HG02885 (cell line): Measurements from ENCODE around the gene ASPA.

ENCODE experiments used
- ATAC-seq: cut with Tn5 transposase; IDR thresholded peaks from one replicate; pipeline ENCODE4 v1.9.1; 2021; ENCODE audit warnings: mild to moderate bottlenecking; ENCODE audit not compliant: unreplicated experiment, poor library complexity

The ASPA gene

GRCh38 chr17:3532106-3532858 is 56.5 kb downstream of the ASPA start:
- ATAC-seq, result no peak

GRCh38 chr17:3532859-3533142 is 57.0 kb downstream of the ASPA start:
- no peak for ATAC-seq

GRCh38 chr17:3533752-3534151 is 58.0 kb downstream of the ASPA start:
- no peak for ATAC-seq

- ATAC-seq, result no peak
Measured at GRCh38 chr17:3534881-3535252, 59.1 kb downstream of the ASPA start.

- ATAC-seq, result peak; percentile 46
Measured at GRCh38 chr17:3535253-3535995, 59.6 kb downstream of the ASPA start.

- no peak for ATAC-seq
Measured at GRCh38 chr17:3536716-3537115, 60.9 kb downstream of the ASPA start.

- no peak for ATAC-seq
Measured at GRCh38 chr17:3539881-3540540, 64.2 kb downstream of the ASPA start.

GRCh38 chr17:3542410-3543088 is 66.8 kb downstream of the ASPA start:
- no peak for ATAC-seq

GRCh38 chr17:3543453-3543852 is 67.7 kb downstream of the ASPA start:
- no peak for ATAC-seq

- ATAC-seq, result no peak
Measured at GRCh38 chr17:3544365-3544764, 68.6 kb downstream of the ASPA start.

- ATAC-seq, result no peak
Measured at GRCh38 chr17:3545151-3545550, 69.4 kb downstream of the ASPA start.

- ATAC-seq, result no peak
Measured at GRCh38 chr17:3546521-3546920, 70.7 kb downstream of the ASPA start.

- no peak for ATAC-seq
Measured at GRCh38 chr17:3546997-3547396, 71.2 kb downstream of the ASPA start.

GRCh38 chr17:3547628-3548027 is 71.8 kb downstream of the ASPA start:
- no peak for ATAC-seq

GRCh38 chr17:3549610-3550162 is 73.9 kb downstream of the ASPA start:
- no peak for ATAC-seq

- ATAC-seq, result no peak
Measured at GRCh38 chr17:3551189-3551588, 75.4 kb downstream of the ASPA start.

GRCh38 chr17:3552916-3553315 is 77.1 kb downstream of the ASPA start:
- ATAC-seq, result no peak
